HG03025 (cell line): ENCODE data around the gene MSMP.

Experiments used
- ATAC-seq: cut with Tn5 transposase; IDR thresholded peaks from one replicate; pipeline ENCODE4 v1.9.1; 2021; ENCODE audit warnings: mild to moderate bottlenecking, moderate library complexity; ENCODE audit not compliant: unreplicated experiment, low FRiP score

Gene MSMP

GRCh38 chr9:35771943-35772342 lies 17.9 kb upstream of the MSMP start:
- no peak for ATAC-seq

GRCh38 chr9:35771534-35771933 lies 17.5 kb upstream of the MSMP start:
- no peak for ATAC-seq

DNA sequence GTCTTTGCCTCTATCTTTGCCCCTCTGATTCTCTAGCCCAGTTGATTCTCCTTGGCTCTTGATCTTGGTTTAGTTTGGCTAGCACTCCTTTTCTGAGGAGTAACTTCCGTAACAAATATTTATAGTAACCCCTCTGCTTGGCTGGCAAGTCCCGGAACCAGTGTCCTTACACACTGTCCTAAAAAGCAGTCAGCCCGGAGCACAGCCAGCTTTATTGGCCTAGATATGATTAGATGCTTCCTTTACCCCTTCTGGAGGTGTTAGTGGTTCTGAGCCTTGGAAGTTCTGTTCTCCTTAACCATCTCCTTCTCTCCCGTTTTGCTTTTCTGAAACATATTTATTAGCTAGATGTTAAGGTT lies 17.0 kb upstream of the MSMP start:
- no peak for ATAC-seq

DNA sequence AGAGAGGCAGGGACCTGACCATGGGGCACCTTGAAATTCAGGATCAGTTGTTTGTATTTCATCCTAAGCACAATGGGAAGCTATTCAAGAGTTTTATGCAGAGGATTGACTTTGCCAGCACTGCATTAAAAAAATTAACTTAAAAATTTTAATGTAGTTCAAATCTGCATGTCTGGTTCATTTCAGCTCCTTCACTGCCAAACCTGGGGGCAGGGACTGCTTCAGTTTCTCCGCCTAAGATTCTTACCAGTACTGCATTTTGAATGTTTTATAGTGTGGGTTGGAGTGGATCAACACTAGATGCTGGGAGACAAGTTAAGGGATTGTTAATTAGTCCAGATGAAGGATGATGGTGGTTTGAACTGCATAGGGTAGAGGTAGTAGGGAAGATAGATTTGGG lies 15.7 kb upstream of the MSMP start:
- no peak for ATAC-seq

DNA sequence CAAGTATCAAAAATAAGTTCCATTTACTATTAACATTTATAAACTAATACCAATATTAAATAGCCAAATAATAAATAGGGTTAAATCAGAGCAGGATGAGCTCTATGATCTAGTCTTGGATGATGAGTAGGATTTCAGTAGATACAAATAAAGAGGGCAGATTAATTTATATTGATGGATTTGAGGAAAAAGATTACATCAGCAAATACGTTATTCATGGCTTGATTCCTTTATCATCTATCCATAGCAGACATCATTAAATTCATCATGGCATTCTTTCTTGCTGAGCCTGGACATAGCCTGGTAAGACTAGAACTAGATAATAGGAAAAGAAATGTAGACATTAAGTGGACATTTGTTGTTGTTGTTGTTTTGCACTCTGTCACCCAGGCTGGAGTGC lies 13.4 kb upstream of the MSMP start:
- no peak for ATAC-seq

GRCh38 chr9:35766997-35767396 lies 12.9 kb upstream of the MSMP start:
- no peak for ATAC-seq

GRCh38 chr9:35763803-35764202 lies 9.7 kb upstream of the MSMP start:
- ATAC-seq: no peak

DNA sequence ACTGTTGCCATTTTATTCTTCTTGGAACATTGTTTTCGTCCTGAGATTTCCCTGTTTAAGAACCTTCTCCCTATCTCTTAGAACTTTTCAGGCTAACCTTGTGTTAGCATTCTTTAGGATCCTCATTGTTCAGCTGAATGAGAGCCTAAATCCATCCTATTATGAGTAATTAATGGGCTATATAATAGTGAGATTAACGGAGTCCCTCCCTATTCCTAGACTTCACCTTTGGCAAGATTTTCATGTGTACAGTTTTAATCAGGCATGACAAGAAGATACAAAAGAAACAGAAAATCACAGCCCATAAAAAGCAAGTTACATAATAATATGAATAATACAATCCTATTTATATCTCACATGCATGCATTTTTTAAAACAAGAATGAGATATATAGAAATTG lies 9.1 kb upstream of the MSMP start:
- no peak for ATAC-seq

GRCh38 chr9:35760651-35761050 lies 6.6 kb upstream of the MSMP start:
- ATAC-seq: no peak

DNA sequence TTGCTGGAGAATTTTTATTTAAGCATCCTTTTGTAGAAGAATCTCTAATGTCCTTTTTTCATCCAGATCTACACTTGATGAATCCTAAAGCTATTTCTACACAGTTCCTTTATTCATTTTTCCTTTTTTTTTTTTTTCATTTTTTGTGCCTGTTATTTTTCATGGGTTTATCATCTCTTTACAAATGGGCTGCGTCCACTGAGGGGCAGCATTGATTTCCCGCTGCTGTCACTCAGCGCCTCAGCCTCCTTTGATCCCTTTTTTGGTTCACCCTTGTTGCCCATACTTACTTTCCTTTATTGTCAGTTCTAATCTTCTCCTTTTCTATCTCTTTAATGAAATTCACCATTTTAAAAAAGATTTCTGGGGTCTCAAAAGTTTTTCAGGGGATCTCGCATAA lies 5.7 kb upstream of the MSMP start:
- no peak for ATAC-seq

DNA sequence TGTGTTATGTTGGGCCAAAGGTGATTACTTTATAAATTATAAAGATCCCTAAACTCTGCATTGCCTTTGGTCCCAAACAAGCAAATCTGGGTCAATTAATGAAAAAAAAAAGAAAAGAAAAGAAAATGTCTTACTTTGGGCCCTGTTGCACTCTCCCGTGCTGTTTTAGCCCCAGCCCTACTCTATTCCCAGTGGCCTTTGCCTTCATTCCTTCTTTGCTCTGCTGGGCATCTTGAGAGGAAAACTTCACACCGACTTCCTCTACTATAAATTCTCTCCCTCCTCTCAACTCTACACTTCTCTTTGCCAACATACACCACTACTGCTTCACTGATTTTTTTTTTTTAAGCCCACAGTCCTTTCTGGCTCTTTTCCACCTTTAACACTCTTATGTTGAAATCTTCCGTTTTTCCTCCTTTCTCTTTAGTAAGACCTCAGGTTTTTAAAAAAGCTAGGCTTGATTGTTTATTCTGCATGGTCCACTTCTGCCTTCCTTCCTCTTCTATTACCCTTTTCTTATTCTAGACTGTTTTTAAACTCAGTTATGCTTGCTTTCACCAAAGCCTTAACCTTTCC lies 4.5 kb upstream of the MSMP start:
- ATAC-seq: no peak

GRCh38 chr9:35757892-35758275 lies 3.8 kb upstream of the MSMP start:
- no peak for ATAC-seq

- no peak for ATAC-seq
Measured at GRCh38 chr9:35757226-35757891, 3.3 kb upstream of the MSMP start.

DNA sequence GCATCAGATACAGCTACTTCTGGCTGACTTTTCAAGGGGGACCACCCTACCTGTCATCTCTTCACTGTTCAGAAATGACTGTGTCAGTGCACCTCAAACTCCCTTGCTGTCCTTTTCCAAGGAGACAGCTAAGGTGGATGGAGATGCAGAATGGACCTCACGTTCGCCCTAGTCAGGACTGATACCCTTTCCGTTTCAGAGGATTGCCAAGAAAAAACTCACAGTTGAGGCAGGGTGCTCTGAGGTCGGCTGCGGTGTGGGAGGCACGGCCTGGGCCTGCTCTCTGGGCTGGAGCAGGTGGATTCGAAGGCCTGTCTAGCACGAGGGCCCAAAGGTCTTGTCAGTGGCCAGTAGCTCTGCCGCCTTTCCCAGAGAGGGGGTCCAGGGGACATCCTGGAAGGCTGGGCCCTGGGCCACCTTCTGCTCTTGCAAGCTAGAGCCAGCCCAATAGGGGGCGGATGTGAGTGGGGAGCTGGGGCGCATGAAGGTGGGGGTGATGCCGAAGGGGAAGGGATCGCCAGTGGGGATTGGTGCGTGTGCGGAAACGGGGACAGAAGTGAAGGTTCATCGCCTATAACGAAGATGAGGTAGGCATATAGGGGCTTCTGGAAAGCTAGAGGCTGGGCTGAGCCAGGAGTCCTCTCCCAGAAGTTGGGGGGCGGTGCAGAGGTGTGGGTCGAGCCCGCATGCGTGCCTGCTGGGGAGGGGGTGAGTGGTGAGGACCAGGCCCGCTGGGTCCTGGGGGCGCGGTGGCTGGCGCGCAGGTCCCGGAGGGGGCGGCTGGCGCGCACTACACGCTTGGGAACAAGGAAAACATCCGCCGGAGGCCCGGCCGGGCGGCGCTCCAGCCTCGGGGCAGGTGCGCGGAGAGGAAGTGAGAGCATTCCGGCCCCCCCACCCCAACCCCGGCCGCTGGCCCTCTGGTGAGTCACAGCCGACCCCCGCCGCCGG lies 2.5 kb upstream of the MSMP start:
- ATAC-seq: peak; percentile 44

GRCh38 chr9:35755071-35755470 lies 995 bp upstream of the MSMP start:
- ATAC-seq: no peak

- no peak for ATAC-seq
Measured at GRCh38 chr9:35753466-35753865, 610 bp downstream of the MSMP start.

GRCh38 chr9:35750256-35750531 lies 3.9 kb downstream of the MSMP start:
- no peak for ATAC-seq

DNA sequence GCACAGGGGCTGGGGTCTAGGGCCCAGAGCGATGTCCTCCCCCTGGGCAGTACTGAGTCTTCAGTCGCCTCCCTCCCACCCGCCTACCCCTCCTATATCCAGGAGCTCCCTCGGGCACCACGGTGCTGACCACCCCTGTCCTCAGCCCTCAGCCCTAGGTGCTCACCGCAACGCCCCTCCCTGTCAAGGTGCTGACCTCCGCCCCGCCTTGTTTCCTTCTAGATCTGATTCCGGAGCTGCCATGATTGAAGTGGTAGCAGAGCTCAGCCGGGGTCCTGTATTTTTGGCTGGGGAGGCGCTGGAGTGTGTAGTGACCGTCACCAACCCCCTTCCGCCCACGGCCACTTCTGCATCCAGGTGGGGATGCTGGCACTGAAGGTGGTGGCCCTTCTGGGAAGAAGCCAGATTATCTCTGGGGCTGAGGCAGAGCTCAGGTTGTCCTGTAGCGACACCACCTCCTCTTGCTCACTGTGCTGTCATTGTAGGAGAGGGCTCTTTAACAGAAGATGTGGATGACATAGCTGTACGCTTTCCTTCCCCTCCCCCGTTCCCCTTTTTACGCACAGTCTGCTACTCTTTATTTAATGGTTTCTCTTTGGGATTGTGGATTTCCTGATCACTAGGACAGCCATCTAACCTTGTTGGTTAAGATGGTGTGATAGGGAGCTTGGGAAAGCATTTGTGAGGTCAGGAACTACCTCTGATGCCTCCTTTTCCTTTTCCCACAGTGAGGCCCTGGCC lies 4.4 kb downstream of the MSMP start:
- ATAC-seq: no peak

- peak; percentile 63 for ATAC-seq
Measured at GRCh38 chr9:35748858-35749514, 5.1 kb downstream of the MSMP start, which contains the start of the genes GBA2 and RGP1. GBA2 (minus strand) TSS chr9:35749228; CDS start chr9:35748704, 524 bp downstream. RGP1 (plus strand) TSS chr9:35749287; CDS start chr9:35749756, 469 bp downstream.

- no peak for ATAC-seq
Measured at GRCh38 chr9:35748242-35748857, 5.7 kb downstream of the MSMP start.
